NCI-H748 (cell line): ENCODE measurements around the gene GRAPL.
"Not testable (repeated sequence)": the region's sequence is repeated elsewhere in the genome, so short reads cannot be mapped to it uniquely, and the experiment has no call there.

Source experiments
- DNase-seq: peaks from one replicate; lab custom pipeline; 2025; ENCODE audit not compliant: unreplicated experiment; lab: John Stamatoyannopoulos, UW

Gene GRAPL

DNA sequence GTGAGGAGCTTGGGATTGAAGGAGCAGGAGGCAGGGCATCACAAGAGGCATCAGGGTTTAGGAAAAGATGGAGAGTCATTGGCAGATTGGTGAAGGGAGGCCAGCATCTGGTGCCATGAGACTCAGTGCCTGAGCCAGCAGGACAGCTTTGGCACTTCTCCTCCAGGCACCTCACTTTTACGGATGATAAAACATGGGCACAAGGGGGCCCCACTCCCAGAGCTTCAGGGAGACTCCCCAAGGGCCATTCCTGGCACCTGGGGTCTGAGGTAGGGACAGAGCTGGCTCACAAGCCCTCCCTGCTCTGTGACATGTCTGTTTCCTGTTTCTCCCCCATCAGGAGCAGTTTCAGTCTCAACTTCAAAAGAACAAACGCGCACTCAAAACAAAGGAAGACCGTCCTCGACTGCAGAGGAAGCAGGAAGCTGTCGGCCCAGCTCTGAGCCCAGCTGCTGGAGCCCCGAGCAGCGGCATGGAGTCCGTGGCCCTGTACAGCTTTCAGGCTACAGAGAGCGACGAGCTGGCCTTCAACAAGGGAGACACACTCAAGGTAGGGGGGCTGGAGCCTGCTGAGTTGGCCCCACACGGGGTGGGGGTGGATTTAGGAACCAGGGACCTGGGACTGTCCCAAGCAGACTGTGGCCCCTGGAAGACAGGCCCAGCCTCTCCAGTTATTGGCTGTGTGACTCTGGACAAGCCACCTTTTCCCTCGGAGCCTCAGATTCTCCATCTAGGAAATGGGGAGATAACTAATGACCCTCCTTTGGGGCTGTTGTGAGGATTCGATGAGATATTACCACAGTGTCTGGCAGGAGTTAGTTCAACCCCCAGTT is at the start of gene GRAPL:
GRAPL (plus strand) TSS at position 442 of the 833 bp plus-strand sequence; CDS start at position 473, 31 bp downstream.
- not testable (repeated sequence) for DNase-seq

DNA sequence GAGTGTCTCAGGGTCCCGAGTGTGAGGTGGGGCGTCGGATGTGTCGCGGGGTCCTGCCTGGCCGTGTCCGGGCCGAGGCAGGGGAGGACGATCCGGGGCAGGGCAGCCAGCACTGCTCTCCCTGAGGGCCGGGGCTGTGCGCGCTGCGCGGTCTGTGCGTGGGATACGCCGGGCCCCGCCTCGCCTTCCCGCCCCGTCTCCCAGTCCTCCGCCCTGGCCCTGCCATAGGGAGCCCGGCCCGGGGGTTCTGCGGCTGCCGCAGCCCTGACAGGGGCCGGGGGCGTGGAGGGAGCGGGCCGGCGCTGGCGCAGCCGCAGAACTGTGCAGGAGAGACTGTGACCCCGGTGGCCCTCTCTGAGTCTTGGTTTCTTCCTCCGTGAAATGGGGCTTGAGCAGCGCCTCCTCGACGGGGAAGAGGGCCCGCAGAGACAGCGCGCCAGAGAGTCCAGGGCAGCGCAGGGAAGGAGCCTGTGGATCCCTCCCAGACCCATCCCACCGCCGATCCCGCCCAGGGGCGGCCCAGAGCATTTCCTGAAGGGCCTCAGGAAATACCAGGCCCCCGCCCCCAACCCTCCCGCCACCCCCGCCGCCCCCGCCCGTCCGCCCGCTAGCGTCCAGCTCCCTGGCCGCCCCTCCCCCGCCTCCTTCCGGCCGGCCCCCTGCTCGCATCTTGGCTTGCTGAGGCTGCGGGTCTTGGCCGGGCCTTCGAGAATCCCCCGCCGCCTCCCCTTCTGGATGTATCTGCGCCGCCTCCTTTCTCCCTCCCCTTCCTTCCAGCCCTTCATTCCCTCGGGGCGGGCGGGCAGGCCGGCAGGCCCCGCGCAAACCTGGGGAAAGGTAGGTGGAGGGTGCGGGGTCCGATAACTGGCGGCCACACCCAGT is 38.3 kb upstream of the GRAPL start:
- not testable (repeated sequence) for DNase-seq

DNA sequence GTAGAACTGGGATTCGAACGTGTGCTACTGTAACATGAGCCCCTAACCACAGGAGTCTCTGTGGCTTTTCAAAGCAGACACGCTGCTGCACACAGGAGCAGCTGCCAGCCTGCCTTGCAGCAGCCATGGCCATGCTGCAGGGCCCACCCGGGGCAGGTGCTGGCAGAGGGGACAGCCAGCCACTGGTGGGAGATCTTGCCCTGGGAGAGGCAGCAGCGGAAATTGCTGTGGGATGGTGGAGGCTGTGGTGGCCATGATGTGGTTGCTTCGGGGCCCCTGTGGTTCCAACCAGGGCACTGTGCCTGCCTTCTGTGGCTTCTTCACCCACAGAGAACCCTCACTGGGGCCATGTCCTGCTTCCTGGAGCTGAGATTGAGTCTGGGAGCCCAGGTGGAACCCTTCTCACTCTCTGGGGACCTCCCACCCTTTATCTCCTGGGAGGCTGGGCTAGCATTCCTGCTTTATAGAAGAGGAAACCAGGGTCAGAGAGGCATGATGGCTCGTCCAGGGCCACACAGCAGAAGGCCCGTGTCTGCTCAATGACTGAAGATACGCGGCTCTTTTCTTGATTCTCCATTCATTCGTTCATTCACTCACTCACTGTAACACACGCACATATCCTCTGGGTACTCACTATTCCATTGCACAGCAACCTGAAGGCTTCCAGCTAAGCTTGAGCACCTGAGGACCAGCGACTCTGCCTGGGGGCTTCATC is 37.2 kb upstream of the GRAPL start:
- DNase-seq = not testable (repeated sequence)

DNA sequence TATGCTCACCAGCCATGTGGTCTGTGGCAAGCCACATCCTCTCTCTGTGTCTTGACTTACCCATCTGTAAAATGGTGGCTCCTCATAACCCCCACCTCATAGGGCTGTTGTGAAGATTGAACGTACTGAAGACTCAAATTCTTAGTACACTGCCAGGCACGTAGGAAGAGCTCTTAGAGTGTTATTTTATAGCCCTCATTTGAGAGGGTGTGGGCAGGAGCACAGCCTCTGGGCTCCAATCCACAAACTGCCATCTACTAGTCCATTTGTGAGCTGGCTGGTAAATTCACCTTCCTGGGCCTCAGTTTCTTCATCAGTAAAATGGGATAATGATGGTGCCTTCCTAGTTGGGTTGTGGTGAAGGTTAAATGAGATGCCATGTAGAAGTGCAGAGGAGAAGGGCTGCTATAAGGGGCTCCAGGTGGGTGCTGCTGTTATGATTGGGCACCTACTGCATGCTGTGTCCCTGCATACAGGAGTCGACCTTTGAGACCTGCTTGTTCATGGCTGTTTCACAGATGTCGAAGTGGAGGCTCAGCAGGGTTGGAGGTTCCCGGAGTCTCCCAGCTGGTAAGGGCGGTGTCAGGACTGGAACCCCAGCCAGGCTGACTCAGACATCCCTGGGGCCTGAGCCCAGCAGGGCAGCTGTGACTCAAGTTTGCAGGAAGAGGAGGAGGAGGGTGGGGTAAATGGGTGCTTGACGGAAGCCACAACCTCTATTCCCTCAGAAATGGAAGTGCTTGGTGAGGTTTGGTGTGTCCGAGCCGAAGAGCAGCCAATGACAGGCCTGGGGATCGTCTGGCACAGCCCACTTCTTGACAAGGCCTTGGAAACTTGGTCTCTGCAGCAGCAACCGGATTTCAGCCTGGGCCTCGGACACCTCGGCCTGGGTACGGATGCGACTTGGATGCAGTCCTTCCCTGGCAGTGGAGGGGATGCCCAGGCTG is 34.4 kb upstream of the GRAPL start:
- not testable (repeated sequence) for DNase-seq

DNA sequence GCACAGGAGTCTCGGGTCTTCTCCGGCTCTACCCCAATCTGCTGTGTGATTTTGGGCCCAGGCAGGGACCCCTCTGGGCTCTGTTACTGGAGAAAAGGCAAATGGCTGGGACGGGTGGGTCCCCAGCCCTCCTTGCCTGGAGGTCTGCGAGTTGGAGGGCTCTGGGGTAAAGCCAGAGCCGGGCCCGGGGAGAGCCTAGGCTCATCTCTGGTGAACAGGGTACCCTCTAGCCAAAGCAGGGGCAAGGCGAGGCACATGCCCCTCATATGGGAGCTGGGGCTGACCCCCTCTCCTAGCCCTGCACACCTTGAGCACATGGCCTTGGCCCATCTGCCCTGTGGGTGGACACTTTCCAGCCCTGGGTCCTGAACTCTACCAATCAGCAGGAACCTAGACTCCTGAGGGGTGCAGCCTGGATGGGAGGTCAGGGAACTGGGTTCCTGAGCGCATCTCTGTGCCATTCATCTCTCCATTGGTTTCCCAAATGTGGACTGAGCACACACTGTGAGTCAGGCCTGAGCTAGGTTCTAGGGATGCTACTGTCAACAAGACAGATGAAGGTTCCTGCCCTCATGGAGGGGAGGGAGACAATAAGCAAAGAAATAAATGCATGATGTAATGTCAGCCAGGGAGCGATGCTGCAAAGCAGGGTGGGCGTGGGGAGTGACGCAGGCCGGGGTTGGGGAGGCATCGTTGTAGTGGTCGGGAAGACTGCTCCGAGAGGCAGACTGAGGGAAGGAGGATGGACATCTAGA is 33.5 kb upstream of the GRAPL start:
- DNase-seq = not testable (repeated sequence)

DNA sequence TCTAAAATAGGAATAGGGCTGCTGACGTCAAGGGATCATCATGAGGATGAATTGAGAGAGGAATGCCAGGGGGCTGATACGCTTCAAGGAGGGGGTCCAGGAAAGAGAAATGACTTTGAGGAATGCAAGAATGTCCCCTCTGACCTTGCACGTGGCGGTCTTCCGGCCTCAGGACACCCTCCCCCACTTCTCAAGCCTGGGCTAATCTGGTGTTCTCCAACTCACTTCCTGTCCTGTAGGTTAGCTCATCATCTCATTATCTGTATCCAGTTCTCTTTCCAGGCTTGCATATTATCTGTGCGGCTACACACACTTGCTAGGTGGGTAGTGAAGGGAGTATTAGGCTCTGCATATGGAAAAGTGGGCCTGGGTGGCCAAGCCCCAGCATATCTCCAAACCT is 18.9 kb upstream of the GRAPL start:
- not testable (repeated sequence) for DNase-seq

DNA sequence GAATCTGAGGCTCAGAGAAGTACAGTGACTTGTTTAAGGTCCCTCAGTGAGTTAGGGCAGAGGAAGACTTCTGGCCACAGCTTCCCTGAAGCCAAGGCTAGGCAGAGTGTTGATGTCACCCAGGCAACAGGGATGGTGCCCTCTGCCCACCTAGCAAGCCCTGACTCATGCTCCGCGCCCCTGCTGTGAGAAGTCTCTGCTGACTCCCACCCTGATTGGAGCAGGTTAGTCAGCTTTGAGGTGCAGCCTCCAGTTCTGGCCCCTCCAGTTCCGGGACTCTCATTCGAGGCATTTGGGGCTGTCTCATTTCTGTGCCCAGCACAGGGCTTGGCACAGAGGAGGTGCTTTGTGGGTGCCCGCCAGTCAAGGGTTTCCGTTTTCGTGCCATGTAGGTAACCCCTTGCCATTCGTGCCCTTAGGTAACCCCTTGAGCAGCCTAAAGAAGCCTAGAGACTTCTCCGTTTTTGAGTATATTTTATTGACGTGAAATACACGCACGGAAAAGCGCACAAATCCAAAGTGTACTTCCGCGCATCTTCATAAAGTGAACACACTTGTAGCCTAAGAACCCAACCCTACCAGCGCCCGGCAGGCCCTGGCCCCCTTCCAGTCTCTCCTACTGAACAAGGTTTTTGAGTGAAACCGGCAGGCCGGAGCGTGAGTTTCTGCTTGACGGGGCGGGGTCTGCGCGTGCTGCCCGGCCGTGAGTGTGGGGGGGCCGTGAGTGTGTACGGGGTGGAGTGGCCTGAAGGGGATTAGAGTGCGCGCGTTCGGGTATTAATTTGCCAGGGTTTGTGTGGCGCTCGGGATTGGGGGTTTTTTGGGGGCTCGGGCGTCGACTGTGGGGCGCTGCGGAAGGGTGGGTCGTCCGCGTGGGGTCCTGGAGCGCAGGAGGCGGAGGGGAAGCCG is 16.9 kb upstream of the GRAPL start:
- not testable (repeated sequence) for DNase-seq

DNA sequence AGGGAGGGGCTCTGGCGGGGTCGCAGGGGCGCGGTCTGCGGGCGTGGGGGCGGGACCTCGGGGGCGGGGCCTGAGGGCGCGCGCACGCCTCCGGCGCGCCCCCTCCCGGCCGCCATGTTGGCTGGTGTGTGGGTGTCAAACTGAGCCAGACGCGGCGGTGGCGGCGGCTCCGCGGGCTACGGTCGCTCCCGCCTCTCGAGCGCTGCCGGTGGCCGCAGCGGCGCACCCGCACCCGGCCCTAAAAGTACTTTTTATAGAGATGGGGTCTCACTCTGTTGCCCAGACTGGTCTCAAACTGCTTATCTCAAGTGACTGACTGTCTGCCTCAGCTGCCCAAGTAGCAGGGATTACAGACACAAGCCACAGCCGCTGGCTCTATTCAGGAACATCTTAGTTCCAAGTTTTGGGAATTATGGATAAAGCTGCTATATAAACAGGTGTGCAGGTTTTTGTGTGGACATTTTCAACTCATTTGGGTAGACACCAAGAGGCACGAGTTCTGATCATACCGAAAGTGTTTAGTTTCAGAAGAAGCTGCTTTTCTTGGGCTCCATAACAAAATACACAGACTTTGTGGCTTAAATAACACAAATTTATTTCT is 16.2 kb upstream of the GRAPL start:
- not testable (repeated sequence) for DNase-seq

DNA sequence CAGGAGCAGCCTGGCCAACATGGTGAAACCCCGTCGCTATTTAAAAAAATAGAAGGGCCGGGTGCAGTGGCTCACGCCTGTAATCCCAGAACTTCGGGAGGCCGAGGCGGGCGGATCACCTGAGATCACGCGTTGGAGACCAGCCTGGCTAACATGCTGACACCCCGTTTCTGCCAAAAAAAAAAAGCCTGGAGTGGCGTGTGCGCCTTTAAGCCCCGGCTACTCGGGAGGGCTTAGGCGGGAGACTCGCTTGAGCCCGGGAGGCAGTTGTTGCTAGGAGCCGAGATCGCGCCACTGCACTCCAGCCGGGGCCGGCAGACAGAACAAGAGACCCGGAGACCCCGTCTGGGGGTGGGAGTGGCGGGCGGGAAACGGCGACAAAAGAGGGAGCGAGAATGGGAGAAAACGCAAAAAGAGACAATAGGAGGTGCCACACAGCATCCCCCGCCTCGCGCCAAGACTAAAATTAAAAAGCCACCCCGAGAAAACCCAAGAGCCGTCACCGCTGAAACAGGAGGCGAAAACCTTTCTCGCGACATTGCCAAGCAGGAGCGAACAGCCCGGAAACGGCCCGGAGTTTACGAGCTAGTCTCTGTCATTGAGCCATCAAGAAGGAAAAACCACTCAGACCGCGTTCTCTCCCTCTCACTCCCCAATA is 15.5 kb upstream of the GRAPL start:
- DNase-seq = not testable (repeated sequence)

DNA sequence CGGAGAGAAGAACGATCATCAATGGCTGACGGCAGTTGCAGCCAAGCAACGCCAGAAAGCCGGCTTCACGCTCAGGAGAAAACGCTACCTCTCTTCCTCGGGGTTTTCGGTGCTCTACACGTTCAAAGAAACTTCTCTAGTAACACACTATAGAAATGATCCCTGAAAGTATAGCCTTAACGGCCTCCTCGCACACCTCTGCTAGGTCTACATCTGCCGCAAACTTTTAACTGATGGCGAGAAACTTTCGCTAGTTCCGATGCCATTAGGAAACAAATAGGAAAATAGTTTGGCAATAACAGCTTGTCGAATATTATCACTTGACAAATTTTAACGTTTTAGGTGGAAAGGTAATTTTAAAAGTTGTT is 14.9 kb upstream of the GRAPL start:
- DNase-seq = not testable (repeated sequence)

DNA sequence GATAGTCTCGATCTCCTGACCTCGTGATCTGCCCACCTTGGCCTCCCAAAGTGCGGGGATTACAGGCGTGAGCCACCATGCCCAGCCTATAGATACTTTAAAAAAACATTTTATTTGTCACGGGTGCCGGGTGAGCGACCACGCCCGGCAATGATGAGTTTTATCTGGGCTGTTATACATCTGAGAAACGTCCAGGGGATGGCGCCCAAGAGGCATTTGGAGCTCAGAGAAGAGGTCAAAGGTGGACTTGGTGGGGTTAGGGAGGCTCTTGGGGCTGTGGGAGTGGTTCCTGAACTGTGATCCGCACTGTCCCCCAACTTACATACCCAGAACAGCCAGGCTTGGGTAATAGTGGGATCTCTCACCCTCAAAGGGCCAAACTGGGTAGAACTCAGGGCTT is 8.7 kb upstream of the GRAPL start:
- DNase-seq = not testable (repeated sequence)

DNA sequence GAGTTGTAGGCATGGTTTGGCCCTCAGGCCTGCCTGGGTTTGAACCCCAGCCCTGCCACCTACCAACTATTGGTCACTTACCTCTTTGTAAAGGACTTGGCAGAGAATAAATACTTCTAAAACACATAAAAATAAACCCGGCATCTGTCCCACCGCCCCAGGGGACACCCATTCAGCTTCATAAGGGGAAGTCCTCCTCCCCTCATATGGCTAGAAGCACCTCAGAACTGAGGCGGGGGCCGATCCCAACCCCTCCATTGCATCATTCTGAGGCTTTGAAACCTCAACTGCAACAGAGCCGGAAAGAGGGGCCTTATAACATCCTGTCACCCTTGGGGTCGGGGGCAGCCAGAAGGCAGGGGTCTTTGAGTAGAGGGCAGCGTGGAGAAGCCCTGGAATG is 2.1 kb upstream of the GRAPL start:
- DNase-seq = not testable (repeated sequence)

DNA sequence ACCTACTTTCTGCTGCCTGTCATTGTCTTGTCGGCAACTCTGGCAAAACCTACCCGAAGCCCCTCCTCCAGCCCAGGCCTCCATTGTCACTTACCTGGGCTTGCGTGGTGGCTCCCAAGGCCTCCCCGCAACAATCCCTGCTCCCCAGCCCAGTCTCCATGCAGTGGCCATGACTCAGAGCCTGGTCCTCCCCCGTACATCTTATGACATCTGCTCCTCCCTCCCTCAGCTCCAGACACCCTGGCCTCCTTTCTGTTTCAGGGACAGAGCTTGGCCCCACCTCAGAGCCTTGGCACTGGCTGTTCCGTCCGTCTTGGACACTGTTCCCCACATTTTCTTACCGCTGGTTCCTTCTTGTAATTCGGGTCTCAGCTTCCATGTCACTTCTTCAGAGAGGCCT is 2.1 kb downstream of the GRAPL start:
- DNase-seq = not testable (repeated sequence)

DNA sequence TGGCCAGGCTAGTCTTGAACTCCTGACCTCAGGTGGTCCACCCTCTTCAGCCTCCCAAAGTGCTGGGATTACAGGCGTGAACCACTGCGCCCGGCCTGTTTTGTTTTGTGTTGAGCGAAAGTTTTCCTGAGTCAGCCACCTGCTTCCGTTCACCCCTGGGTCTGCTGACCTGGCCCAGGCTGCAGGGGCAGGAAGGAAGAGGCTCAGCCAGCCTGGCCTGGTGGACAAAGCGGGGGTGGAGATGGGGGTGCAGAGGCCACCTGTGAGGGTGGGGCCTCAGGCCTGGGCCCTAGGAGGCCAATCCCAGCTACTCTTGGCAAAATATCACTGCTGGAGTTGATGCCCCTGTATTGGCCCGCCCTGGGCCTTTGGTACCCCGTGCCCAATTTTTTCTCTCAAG is 3.7 kb downstream of the GRAPL start:
- DNase-seq = not testable (repeated sequence)

DNA sequence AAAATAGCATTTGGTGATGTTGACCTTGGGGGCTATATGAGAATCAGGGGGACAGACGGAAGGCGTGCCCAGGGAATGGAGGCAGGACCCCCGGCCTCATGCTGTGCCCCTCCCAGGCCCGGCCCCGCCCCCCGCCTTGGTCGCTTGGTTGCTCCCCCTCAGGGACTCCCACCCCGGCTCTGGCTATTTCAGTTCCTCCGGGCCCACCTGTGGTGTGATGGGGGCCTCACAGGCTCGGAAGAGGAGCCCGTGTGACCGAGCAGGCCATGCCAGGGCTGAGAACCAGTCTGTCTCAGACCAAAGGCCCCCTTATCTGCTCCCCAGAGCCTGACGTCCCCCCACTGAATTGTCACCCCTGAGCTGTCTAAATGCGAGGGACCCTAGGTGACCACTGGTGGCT is 4.4 kb downstream of the GRAPL start:
- not testable (repeated sequence) for DNase-seq

DNA sequence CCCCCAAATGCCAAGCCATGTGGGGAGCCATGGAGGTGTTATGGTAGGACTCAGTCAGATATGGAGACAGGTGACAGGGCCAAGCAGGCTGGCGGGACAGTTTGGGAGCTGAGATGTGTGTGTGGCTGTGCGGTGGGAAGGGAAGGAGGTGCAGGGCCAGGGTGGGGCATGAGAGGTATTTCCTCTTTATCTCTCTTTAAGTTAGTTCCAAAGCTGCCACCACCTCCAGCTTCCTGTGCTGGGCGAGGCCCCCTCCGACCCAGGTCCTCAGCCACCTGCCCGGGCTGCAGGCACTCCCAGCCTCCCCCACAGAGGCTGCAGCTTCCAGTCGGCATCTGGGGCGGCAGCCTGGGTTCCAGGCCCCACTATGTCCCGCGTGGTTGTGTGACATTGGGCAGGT is 6.4 kb downstream of the GRAPL start:
- DNase-seq = not testable (repeated sequence)

DNA sequence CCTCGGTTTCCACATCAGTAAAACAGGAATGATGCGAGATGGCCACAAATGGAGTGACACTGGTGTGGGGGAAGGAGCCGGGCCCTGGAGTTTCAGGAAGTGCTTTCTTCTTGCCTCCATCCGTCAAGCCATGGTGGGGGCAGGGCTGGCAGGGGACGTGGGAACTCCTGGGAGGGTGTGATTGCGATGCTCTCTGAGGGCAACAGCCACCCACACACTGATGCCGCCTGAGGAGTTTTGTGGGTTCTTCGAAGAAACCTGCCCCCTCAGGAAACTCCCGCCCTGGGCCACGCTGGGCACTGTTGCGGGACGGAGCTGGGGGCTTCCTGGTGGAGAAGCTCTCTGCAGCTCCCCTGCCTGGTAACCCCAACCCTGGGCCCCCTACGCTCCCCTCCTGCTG is 8.0 kb downstream of the GRAPL start:
- DNase-seq = not testable (repeated sequence)
